Muscle layer of colon (tissue), 2 donors: ENCODE data around the gene KIF6.

Experiments
- H3K27ac ChIP-seq: one replicate; pipeline ENCODE4 v1.7.0; 2013; ENCODE audit warnings: low read depth, mild to moderate bottlenecking, low read length, moderate library complexity
- H3K27me3 ChIP-seq, 2 donors: one replicate each; pipeline ENCODE4 v1.7.0; 2013; ENCODE audit warnings: low read length in 2 of 2, mild to moderate bottlenecking in 2 of 2; ENCODE audit not compliant: insufficient read depth in 2 of 2, control insufficient read depth in 1 of 2
- H3K36me3 ChIP-seq: one replicate; pipeline ENCODE4 v1.7.0; 2013; ENCODE audit warnings: mild to moderate bottlenecking, low read length; ENCODE audit not compliant: insufficient read depth
- H3K4me1 ChIP-seq: one replicate; pipeline ENCODE4 v1.7.0; 2013; ENCODE audit warnings: mild to moderate bottlenecking, low read length; ENCODE audit not compliant: insufficient read depth
- H3K4me3 ChIP-seq, 2 donors: one replicate each; pipeline ENCODE4 v1.7.0; 2013; ENCODE audit warnings: low read length in 2 of 2, low read depth in 1 of 2, mild to moderate bottlenecking in 1 of 2, moderate library complexity in 1 of 2
- H3K9ac ChIP-seq: one replicate; pipeline ENCODE4 v1.7.0; 2013; ENCODE audit warnings: low read length
- H3K9me3 ChIP-seq: one replicate; pipeline ENCODE4 v1.7.0; 2013; ENCODE audit warnings: mild to moderate bottlenecking, low read length
- donor health status: abdominal sarcoma.
- donor health status: Adenocarcinoma of cecum.

Gene KIF6

DNA sequence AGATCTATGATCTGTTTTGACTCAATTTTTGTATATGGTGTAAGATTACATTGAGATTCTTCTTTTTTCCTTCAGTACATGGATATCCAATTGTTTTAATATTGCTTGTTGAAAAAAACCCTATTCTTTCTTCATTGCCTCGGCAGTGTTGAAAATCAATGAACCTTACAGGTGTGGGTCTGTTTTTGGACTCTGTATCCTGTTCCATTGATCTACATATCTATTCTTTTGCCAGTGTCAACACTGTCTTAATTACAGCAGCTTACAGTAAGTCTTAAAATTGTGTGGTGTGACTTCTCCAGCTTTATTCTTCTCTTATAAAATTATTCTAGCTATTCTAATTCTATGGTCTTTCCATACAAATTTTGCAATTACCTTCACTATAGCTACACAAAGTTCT lies 320.9 kb downstream of the KIF6 start:
- no peak overlapping the region for H3K9ac ChIP-seq
- H3K9me3 ChIP-seq, result no peaks in the 10 kb centered on the region
- no peaks in the 10 kb centered on the region for H3K27me3 ChIP-seq
- no peak overlapping the region for H3K27ac ChIP-seq
- H3K4me1 ChIP-seq, result no peaks in the 10 kb centered on the region
- H3K4me3 ChIP-seq, result no peak overlapping the region
- no peaks in the 10 kb centered on the region for H3K36me3 ChIP-seq

DNA sequence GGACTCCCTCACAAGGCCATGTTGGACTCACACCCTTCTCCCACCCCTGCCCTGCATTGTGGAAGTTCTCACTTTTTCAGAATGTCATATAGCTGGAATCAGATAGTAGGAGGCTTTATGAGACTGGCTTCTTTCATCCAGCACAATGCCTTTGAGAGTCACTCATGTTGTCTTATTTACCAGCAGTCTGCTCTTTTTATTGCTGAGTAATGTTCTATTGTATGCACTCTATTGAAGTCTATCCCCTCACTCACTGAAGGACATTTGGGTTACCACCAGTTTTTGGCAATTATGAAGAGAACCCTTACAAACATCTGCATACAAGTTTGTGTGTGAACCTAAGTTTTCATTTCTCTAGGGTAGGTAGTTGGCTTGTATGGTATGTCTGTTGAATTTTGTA lies 321.9 kb downstream of the KIF6 start:
- H3K9ac ChIP-seq, result no peak overlapping the region
- H3K27ac ChIP-seq, result no peak overlapping the region
- no peaks in the 10 kb centered on the region for H3K4me1 ChIP-seq
- H3K4me3 ChIP-seq, result no peak overlapping the region
- H3K36me3 ChIP-seq, result no peaks in the 10 kb centered on the region
- H3K9me3 ChIP-seq, result no peaks in the 10 kb centered on the region
- H3K27me3 ChIP-seq, result no peaks in the 10 kb centered on the region

GRCh38 chr6:39402239-39402751 lies 322.9 kb downstream of the KIF6 start:
- Histone ChIP-seq H3K9me3 (no peaks in the 10 kb centered on the region), H3K4me1 (no peaks in the 10 kb centered on the region), H3K9ac (no peak overlapping the region), H3K27ac (no peak overlapping the region), H3K4me3 (no peak overlapping the region), H3K36me3 (no peaks in the 10 kb centered on the region), H3K27me3 (no peaks in the 10 kb centered on the region)

DNA sequence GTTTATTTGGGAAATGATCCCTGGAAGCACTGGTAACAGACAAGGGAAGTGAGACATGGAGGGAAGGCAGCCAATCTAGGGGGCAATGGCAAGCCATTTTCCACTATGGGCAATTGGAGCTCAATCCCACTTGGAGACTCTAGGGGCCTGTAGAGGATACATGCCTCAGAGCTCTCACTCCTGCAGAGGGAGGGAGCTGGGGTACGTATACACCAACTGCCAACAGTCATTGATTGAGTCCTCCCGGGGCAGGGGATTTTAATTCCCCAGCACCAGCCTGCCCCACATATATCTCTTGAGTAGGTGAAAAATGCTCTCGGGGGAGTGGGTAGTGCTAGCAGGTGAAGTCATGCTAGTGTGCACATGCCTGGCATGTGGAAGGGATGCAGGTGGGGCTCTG lies 323.8 kb downstream of the KIF6 start:
- H3K9me3 ChIP-seq, result no peaks in the 10 kb centered on the region
- H3K9ac ChIP-seq, result no peak overlapping the region
- no peaks in the 10 kb centered on the region for H3K4me1 ChIP-seq
- no peak overlapping the region for H3K4me3 ChIP-seq
- H3K27ac ChIP-seq, result no peak overlapping the region
- no peaks in the 10 kb centered on the region for H3K36me3 ChIP-seq
- H3K27me3 ChIP-seq, result no peaks in the 10 kb centered on the region

DNA sequence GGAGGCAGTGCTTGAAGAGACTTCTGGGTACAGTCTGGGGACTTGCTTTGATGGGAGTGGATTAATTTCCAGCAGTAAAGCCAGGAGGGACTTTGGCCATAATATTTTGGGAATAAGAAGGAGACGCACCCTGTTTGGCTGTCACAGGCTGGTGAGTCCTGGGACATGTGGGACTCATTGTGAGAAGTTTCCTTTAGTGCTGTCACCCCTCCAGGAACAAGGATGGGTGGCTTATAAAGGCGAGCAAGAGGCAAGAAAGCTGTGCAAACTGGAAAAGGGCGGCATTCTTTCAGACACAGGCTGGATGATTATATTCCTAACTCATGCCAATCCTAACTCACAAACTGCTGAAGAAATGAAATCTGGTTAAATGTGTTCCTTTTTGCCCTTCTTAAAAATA lies 325.2 kb downstream of the KIF6 start:
- Histone ChIP-seq H3K9me3 (no peaks in the 10 kb centered on the region), H3K4me1 (no peaks in the 10 kb centered on the region), H3K9ac (no peak overlapping the region), H3K27me3 (no peaks in the 10 kb centered on the region), H3K27ac (no peak overlapping the region), H3K36me3 (no peaks in the 10 kb centered on the region), H3K4me3 (no peak overlapping the region)

DNA sequence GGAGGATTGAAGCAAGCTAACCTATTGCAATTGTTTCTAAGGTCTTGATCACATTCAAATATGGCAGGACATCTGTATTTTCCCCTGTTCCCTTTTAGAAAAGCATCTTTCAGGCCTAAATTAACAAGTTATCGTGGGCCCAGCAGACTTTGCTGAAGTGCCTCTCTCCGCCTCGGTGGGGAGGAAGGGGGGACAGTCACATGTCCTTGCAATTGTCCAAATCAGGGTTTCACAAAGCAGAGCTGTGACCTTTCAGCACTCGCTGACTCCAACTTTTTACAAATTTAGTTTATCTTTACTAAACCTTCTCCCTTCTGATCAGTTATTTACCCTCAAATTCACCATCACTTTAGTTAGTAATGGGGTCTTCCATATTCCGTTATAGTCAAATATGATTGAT lies 328.4 kb downstream of the KIF6 start:
- Histone ChIP-seq H3K9ac (no peak overlapping the region), H3K27me3 (no peaks in the 10 kb centered on the region), H3K4me3 (no peak overlapping the region), H3K4me1 (no peaks in the 10 kb centered on the region), H3K36me3 (no peaks in the 10 kb centered on the region), H3K27ac (no peak overlapping the region), H3K9me3 (no peaks in the 10 kb centered on the region)

- H3K27ac ChIP-seq, result no peak overlapping the region
- H3K9ac ChIP-seq, result no peak overlapping the region
- H3K4me1 ChIP-seq, result no peaks in the 10 kb centered on the region
- H3K4me3 ChIP-seq, result no peak overlapping the region
- H3K9me3 ChIP-seq, result no peaks in the 10 kb centered on the region
- H3K27me3 ChIP-seq, result no peaks in the 10 kb centered on the region
- H3K36me3 ChIP-seq, result no peaks in the 10 kb centered on the region
Observed at GRCh38 chr6:39393075-39393474, 332.1 kb downstream of the KIF6 start.

GRCh38 chr6:39391182-39391581 lies 334.0 kb downstream of the KIF6 start:
- Histone ChIP-seq H3K4me3 (no peak overlapping the region), H3K27me3 (no peaks in the 10 kb centered on the region), H3K36me3 (no peaks in the 10 kb centered on the region)

DNA sequence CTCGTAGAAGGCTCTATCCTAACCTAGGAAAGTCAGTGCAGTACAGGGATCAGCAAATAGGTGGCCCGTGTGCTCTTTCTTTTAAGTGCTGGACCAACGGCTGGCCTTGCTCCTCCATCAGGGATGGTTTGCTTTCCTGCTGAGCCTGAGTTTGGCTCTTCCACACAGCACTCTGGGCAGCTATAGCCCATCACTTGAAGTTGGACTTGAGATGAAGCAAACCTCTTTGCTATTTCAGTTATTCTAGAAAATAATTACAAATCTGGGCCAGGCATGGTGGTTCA lies 335.8 kb downstream of the KIF6 start:
- Histone ChIP-seq H3K27me3 (no peaks in the 10 kb centered on the region), H3K9me3 (no peaks in the 10 kb centered on the region), H3K36me3 (no peaks in the 10 kb centered on the region), H3K4me1 (no peaks in the 10 kb centered on the region), H3K27ac (no peak overlapping the region), H3K9ac (no peak overlapping the region), H3K4me3 (no peak overlapping the region)

More at GRCh38 chr6:39391182-39391581, 334.0 kb downstream of the KIF6 start:
- no peaks in the 10 kb centered on the region for H3K9me3 ChIP-seq
- H3K27ac ChIP-seq, result no peak overlapping the region
- no peak overlapping the region for H3K9ac ChIP-seq
- H3K4me1 ChIP-seq, result no peaks in the 10 kb centered on the region

- H3K27ac ChIP-seq, result no peak overlapping the region
- H3K4me1 ChIP-seq, result no peaks in the 10 kb centered on the region
- no peaks in the 10 kb centered on the region for H3K36me3 ChIP-seq
- H3K9me3 ChIP-seq, result no peaks in the 10 kb centered on the region
- H3K27me3 ChIP-seq, result no peaks in the 10 kb centered on the region
- H3K4me3 ChIP-seq, result no peak overlapping the region
- no peak overlapping the region for H3K9ac ChIP-seq
Observed at GRCh38 chr6:39388606-39389483, 336.4 kb downstream of the KIF6 start.

GRCh38 chr6:39387785-39388184 lies 337.4 kb downstream of the KIF6 start:
- H3K9ac ChIP-seq, result no peak overlapping the region
- no peak overlapping the region for H3K4me3 ChIP-seq
- H3K36me3 ChIP-seq, result no peaks in the 10 kb centered on the region
- H3K27ac ChIP-seq, result no peak overlapping the region
- H3K4me1 ChIP-seq, result no peaks in the 10 kb centered on the region
- no peaks in the 10 kb centered on the region for H3K27me3 ChIP-seq
- no peaks in the 10 kb centered on the region for H3K9me3 ChIP-seq

GRCh38 chr6:39386487-39386886 lies 338.7 kb downstream of the KIF6 start:
- no peaks in the 10 kb centered on the region for H3K36me3 ChIP-seq
- H3K9ac ChIP-seq, result no peak overlapping the region
- no peaks in the 10 kb centered on the region for H3K9me3 ChIP-seq
- no peak overlapping the region for H3K4me3 ChIP-seq
- H3K4me1 ChIP-seq, result no peaks in the 10 kb centered on the region
- no peaks in the 10 kb centered on the region for H3K27me3 ChIP-seq
- no peak overlapping the region for H3K27ac ChIP-seq
